Activated gamma-delta T cell treated with Interleukin-2 at 50 U/mL for 16 hours (primary cell): ENCODE data around the gene BDKRB2.

ENCODE experiments used
- DNase-seq: peaks from one replicate; pipeline ENCODE4 v3.0.0-alpha.2; 2020

The BDKRB2 gene

DNA sequence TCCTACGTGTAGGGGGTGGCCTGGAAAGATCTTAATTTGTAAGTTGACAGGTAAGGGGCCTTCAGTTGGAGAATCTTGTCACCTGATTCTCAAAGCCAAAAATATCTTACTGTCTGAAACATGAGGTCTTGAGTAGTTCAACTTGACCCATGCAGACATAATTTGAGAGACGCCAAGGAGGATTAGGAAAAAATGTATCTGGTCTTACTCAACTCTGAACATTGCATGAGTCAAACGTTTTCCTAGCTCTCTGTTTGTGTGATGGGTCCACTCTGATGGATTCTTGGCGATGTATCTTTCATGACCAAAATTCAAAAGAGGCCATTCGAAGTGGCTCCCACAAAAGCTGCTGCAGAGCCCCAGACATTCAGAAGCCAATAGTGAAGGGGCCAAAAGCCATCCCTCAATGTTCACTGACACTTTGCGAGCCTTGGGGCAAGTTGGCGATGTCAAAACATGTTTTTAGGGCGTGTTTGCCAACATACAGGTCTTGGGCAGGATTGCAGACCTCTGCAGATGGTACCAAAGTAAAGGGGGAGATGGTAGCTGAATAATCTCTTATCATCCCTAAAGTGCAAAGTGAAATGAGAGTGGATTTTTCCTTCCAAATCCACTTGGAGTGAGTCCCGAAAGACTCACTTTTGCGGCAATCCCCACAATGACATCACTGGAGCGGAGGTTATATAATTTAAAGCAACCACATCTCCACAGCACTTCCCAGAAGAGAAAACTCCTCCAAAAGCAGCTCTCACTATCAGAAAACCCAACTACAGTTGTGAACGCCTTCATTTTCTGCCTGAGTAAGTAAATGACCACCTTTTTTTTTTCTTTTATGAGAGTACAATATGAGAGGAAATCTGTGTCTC is 51.1 kb downstream of the BDKRB2 start, which contains the start of gene BDKRB1:
Gene BDKRB1, plus strand, starts transcription at position 710 of the 866 bp plus-strand sequence. CDS start 7,473 bp downstream, outside the sequence.
- DNase-seq = no peak

- no peak for DNase-seq
These were observed 51.8 kb downstream of the BDKRB2 start for GRCh38 chr14:96256407-96256806.

GRCh38 chr14:96257056-96257455 is 52.4 kb downstream of the BDKRB2 start:
- no peak for DNase-seq

GRCh38 chr14:96257900-96258299 is 53.3 kb downstream of the BDKRB2 start:
- no peak for DNase-seq

DNA sequence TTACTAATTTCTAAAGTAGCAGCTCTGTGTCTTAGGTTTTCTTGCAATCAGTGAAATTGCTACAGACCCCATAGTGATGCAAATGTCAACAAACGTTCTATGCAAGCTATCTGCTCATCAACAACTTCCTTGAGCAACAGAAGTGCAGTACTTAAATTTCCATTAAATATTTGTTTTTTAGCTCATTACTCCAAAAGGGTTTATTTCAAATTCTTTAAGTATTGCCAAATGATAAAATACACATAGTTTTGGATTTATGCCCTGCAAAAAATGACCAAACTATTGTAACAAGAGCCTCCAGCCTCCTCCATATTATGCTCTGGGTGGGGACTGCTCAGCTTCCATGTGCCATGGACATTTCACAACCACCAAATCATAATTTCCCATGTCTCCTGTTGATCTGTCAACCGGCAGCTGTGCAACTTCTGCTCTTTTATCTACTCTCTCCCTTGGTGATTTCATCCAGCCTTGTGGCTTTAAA is 55.7 kb downstream of the BDKRB2 start:
- DNase-seq = no peak

DNA sequence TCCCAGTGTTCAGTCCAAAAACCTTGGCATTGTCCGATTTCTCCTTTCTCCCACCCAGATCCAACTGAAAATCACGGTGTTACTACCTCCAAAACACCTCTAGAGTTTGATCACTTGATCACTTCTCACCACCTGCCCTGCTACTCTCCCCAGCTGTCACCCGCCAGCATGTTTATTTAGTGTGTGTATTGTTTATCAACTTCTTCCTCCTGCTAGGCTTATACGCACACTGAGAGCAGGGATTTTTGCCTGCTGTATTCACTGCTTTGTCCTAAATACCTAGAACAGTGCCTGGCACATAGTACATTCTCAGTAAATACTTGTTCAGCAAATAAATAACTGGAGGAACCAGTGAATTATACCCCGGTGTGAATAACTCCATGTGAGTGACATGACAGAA is 56.4 kb downstream of the BDKRB2 start:
- DNase-seq = no peak

- no peak for DNase-seq
These were observed 57.4 kb downstream of the BDKRB2 start for GRCh38 chr14:96261772-96262655.

- no peak for DNase-seq
These were observed 58.9 kb downstream of the BDKRB2 start for GRCh38 chr14:96263347-96264199.

- no peak for DNase-seq
These were observed 59.5 kb downstream of the BDKRB2 start for GRCh38 chr14:96264200-96264553.

GRCh38 chr14:96264853-96265252 is 60.2 kb downstream of the BDKRB2 start:
- no peak for DNase-seq

GRCh38 chr14:96265383-96266095 is 60.9 kb downstream of the BDKRB2 start:
- DNase-seq = no peak

DNA sequence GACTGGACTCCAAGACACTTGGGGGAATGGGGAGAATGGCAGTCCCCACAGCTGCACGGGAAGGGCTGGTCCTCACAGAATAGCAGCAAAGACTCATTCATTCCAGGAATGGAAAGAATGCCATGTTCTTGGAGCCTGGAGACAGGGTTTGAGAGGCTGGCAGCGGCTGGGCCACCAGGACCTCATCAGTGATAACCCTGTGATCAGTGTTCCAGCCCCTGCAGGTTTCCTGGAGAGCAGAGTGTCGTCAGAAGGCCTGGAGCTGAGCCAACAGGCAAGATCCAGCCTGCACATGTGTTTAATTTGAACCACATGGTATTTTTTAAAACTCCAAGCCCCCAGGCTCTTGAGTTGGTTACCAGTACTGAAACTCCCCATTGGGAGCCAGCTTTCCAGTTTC is 62.7 kb downstream of the BDKRB2 start:
- no peak for DNase-seq

DNA sequence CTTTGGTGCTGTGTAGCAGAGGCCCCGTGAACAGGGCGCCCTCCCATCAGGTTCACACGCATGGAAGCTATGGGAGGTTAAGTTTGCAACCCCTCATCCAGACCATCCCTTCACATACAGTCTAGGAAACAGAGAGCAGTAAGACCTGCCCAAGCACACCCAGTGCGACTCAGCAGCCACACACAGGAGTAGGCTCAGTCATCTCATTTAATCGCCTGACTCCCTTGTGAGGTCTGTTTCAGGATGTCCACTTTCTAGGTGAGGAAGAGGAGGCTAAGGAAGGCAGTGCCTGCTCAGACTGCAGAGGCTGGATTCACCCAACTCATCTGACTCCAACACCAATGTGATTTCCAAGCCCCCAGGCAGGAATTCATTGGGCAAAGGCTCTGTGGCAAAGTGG is 63.3 kb downstream of the BDKRB2 start:
- DNase-seq = no peak

DNA sequence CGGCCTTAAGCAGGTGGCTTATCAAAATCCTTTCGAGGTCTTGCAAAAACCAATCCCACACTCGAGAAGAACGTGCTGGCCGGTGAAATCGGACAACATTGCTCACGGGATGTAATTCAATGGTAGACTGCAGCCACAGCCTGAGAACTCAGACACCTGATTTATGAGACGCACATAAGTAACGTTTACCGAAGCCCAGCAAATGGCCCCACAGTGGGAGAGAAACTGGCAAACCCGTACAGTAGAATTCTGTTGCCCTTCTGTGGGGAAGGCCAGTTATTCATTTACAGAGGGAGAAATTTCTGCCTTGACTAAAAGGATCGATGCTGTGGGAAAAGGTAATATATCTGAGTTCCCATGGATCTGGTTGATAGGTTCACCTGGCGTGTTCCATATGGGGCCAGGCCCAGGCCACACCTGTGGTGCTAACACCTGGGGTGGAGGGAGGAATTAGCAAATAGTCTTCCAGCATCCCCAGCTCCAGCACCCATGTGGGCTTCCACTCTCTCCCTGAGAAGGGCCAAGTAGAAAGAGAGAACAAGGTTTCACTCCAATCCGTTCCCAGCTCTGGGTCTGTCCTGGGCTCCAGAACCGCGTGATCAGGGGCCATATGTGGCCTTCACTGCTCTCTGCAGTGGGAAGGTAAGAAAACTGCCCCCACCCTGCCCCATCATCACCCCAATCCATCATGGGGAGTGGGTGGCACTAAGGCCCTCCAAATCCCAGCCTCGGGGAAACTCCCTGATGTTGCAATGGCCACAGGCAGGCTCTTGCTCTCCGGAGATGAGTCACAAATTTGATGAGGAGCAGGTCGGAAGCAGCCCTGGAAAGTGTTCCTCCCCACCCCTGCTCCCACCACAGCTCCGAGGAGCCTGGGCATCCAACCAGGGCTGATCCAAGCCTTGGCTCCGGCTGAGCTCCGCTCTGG is 64.1 kb downstream of the BDKRB2 start:
- no peak for DNase-seq

DNA sequence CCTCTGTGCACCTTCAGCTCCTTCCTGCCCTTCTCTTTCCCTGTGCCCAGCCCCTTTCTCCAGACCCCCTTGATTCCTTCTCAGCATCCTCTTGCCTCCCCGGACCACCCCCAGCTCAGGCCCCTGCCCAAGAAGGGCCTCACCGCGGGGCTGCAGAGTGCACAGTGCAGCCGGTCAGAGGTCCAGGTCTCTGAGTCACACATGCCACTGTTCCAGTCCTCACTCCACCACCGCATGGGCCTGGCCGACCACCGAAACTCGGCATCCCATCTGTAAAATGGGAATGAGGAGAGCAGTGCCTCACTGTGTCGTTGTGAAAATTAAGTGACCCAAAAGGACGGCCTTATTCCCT is 64.7 kb downstream of the BDKRB2 start:
- no peak for DNase-seq

DNA sequence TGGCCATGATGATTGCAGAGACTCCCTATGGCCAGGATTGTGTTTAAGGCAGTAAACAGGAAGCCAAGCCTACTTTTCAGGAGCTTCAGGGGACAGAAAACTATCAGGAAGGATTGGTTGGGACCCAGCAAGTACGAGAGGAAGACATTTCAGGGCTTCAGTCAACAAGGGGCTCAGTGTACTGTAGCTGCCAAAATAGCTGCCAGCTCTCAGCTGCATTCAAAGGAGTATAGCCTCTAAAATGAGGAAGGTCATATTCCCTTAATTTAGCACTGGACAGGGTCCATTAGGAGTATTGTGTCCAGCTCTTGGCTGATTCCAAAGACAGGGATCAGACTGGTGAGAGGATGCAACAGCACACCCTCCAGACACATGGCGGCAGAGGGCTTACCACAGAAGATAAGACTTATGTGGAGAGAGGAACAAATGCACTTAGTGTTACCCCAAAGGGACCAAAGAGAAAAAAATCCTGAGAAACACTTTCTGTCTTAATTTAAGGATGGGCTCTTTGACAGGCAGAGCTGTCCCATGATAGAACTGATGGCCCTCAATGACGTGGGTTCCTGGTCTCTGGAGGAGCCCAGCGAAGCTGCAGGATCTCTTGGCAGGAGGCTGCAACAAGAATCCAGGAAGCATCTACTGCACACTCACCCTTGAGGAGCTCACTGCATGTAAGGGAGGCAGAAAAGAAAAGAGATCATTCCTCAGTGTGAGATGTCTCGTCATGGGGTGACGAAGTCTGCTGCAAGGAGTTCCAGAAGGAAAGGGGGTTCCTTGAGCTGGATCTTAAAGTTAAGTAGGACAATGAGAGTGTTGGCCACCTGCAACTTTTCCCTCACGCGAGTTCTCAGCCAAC is 66.2 kb downstream of the BDKRB2 start:
- no peak for DNase-seq

GRCh38 chr14:96271421-96271762 is 66.8 kb downstream of the BDKRB2 start:
- no peak for DNase-seq

- no peak for DNase-seq
These were observed 68.3 kb downstream of the BDKRB2 start for GRCh38 chr14:96272777-96273473.

- DNase-seq = no peak
These were observed 69.0 kb downstream of the BDKRB2 start for GRCh38 chr14:96273629-96274028.

DNA sequence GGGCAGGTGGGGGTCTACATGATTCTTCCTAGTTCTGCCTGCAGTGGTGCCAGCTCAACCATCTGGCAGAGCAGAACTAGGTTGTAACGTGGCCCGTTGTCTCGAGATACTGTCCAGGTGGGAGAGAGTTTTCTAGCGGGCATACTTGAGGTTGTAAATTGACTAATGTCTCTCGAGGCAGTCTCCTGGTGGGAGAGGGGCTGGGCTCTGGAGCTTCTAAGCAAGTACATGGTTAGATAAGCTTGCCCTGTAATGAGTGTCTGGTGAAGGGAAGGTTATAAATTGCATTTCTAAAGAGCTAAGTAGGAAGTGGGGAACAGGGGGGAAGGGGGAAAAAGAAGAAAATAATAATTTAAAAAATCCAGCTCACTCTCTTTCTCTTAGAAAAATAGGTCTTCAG is 69.5 kb downstream of the BDKRB2 start:
- no peak for DNase-seq
